ENCODE measurements around the gene CIB4.

The CIB4 gene

DNA sequence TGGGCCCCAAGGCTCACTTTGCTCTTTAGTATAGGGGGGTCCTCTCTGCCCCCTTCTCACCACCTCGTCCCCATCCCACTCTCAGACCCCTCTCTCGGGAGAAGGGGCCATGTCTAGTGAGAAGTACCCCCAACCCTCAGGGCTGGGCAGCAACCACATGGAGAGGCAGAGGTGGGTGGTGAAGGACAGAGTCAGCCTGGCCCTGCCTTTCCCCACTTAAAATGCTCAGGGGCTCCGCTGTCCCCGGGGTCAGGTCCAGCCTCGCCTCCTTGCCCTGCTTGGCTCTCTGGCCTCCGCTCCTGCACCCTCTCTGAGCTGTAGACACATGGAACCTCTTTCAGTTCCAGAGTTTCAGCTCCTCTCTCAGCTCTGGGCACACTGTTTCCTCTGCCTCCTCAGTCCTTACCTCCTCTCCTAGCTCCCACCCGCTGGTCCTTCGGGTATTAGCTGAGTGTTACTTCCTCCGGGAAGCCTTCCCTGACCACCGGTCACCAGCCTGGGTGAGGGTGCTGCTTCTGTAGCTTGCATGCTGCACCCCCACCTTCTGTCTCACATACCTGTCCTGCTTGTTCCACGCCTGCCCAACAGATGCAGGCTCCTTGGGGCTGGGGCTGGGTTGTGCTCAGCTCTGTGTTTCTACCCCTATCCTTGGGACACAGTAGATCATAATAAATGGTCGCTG is 83.8 kb downstream of the CIB4 start:
- Mint-ChIP-seq H3K36me3 (ENCODE audit: low read depth) (no peaks in the 10 kb centered on the region), H3K4me1 (ENCODE audit: low read depth) (peaks cover 3% of the 10 kb centered on the region), H3K27me3 (ENCODE audit: low read depth) (peaks cover 47% of the 10 kb centered on the region), H3K4me3 (no peak overlapping the region), H3K27ac (no peak overlapping the region), H3K9me3 (no peaks in the 10 kb centered on the region)
- no peak for DNase-seq (ENCODE audit: low spot score)

GRCh38 chr2:26556309-26557243 is 84.6 kb downstream of the CIB4 start:
- H3K36me3 Mint-ChIP-seq (ENCODE audit: low read depth), result no peaks in the 10 kb centered on the region
- H3K4me3 Mint-ChIP-seq, result no peak overlapping the region
- H3K9me3 Mint-ChIP-seq, result no peaks in the 10 kb centered on the region
- no peak overlapping the region for H3K27ac Mint-ChIP-seq
- H3K27me3 Mint-ChIP-seq (ENCODE audit: low read depth), result peaks cover 41% of the 10 kb centered on the region
- DNase-seq (ENCODE audit: low spot score), result no peak
- H3K4me1 Mint-ChIP-seq (ENCODE audit: low read depth), result no peaks in the 10 kb centered on the region

DNA sequence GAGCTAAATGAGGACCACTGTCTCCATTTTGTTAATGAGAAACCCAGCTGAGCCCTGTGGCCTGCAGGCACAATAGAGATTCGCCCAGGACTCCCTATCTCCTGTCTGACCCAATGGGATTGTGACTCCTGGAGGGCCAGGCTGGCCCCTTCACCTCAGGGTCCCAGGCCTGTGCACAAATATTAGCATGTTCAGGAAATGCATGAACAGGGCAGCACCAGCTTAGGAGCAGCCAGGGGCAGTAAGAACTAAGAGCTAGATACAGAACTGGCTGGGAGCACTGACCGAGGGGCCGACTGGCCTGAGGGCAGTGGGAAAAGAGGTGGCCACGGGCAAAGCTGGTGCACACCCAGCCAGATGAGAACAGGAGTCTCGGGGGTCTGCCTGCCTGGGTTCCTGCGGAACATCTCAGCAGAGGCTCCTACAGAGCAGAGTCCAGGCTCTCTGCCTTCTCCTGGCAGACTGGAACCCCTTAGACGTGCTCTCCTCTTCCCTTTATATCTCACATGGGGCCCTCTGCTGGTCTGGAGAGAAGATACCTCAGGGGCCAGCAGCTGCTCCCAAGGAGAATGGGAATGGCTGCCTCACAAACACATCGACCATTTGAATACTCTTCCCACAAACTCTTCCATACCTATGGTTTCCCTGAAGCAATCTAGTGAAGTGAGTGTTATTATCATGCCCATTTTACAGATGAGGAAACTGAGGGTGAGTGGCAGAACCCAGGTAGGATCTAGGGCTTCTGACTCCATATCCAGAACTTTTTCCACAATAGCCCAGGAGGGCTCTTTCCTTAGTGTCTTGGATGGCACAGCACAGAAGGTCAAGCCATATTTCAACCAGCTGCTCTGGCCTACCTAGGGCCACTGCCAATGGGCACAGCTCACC is 85.7 kb downstream of the CIB4 start:
- no peaks in the 10 kb centered on the region for H3K9me3 Mint-ChIP-seq
- H3K4me1 Mint-ChIP-seq (ENCODE audit: low read depth), result no peaks in the 10 kb centered on the region
- H3K4me3 Mint-ChIP-seq, result no peak overlapping the region
- peaks cover 32% of the 10 kb centered on the region for H3K27me3 Mint-ChIP-seq (ENCODE audit: low read depth)
- no peak overlapping the region for H3K27ac Mint-ChIP-seq
- DNase-seq (ENCODE audit: low spot score), result no peak
- no peaks in the 10 kb centered on the region for H3K36me3 Mint-ChIP-seq (ENCODE audit: low read depth)

DNA sequence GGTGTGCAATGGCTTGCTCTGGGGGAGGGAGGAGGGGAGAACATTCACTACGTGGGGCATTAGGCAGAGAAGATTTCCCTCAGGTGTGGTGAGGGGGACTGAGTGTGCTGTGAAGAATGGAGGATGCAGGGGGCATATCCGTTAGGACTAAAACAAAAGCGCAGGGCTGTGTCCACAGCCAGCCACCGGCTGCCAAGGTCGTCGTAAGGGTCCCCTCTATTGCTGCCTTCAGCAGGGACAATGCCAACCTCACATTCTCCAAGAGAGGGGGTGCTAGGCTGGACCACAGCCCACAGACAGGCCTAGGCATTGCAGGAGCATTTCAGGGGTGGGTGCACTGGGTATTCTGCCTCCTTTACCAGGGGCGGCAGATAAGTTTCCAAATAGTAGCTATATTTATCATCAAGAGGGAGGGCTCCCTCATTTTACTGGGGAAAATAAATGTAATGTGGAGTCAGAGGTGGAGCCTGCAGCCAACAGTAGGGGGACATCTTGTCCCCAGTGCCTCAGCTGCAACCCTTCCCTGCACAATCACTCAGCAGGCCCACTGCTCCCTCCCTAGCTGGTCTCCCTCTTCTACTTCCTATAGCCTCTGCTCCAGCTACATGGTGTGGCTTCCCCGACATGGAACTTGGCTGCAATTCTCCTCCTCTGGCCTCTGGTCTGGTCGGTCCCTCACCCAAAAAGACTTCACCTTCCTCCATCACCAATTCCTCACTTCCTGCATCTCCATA is 88.4 kb downstream of the CIB4 start:
- peaks cover 18% of the 10 kb centered on the region for H3K27me3 Mint-ChIP-seq (ENCODE audit: low read depth)
- H3K4me1 Mint-ChIP-seq (ENCODE audit: low read depth), result no peaks in the 10 kb centered on the region
- DNase-seq (ENCODE audit: low spot score), result no peak
- H3K36me3 Mint-ChIP-seq (ENCODE audit: low read depth), result no peaks in the 10 kb centered on the region
- no peaks in the 10 kb centered on the region for H3K9me3 Mint-ChIP-seq
- no peak overlapping the region for H3K4me3 Mint-ChIP-seq
- no peak overlapping the region for H3K27ac Mint-ChIP-seq

DNA sequence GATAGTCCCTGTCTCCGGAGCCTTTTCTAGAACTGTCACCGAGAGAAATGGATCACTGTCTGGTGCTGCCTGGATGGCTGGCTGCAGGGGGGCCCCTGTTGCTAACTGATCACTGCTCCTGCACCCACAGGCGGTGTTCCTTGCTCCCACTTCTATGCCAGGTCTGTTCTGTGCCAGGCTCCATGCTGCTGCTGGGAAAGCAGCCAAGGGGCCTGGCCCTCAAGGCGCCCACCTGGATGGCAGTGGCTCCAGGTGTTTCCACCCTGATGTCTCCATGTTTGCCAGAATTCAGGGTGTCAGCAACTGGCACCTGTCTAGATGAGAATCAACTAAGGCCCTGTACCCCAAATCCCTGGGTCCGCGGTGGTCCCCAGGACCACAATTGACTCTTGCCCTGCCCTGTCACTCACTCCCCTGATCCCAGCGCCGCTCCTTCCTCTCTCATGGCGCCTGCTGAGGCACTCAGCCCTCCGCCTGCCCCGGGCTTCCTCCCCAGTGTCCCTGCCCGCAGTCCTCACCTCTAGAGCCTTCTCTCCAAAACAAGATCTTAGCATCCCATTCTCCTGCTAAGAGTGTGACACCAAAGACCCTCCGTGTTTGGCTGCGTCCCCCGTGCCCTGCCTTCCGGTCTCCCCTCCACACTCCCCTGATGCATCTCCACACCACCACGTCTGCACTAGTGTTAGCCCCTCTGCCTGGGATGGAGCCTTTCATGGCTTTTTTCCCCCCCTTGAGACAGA is 90.7 kb downstream of the CIB4 start:
- no peak for DNase-seq (ENCODE audit: low spot score)
- no peak overlapping the region for H3K27ac Mint-ChIP-seq
- H3K4me3 Mint-ChIP-seq, result no peak overlapping the region
- no peaks in the 10 kb centered on the region for H3K36me3 Mint-ChIP-seq (ENCODE audit: low read depth)
- H3K9me3 Mint-ChIP-seq, result no peaks in the 10 kb centered on the region
- H3K27me3 Mint-ChIP-seq (ENCODE audit: low read depth), result peaks cover 25% of the 10 kb centered on the region
- H3K4me1 Mint-ChIP-seq (ENCODE audit: low read depth), result no peaks in the 10 kb centered on the region

DNA sequence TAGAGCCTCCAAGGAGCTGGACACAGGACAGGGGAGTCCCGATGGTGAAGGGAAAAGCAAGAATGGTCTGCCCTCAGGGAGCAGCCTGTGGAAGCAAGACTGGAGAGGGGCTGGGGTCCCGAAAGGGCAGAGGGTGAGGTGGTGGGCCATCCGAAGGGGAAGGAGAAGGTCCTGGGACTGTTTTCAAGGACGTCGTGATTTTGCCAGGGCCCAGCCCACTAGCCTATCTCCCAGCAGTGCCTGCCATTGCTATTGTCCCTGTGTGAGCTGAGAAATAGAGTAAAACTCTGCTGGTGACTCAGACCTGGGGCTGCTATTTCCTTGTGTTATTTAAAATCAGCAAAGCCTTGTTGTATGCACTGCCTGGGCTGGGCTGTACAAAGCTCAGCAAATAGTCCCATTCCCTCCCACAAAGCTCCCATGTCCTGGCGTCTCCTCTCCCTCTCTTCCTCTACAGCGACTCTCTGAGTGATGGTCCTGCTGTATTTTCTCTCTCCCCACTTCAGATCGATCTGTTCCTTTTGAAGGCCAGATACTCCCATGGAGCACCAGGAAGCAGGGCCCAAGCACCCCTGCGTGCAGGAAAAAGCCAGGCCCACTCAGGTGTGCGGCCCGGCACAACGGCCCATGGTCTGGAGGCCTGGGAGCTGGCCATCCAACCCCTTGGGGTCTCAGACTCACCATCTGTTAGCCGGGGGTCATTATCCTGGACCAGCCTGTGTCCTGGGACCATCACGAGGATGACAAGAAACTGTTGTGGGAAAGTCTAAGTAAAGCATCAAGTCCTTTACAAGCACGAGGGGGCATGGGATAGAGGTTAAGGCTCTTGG is 98.3 kb downstream of the CIB4 start:
- no peak overlapping the region for H3K4me3 Mint-ChIP-seq
- no peak for DNase-seq (ENCODE audit: low spot score)
- H3K27me3 Mint-ChIP-seq (ENCODE audit: low read depth), result peaks cover 17% of the 10 kb centered on the region
- H3K9me3 Mint-ChIP-seq, result no peaks in the 10 kb centered on the region
- no peak overlapping the region for H3K27ac Mint-ChIP-seq
- H3K4me1 Mint-ChIP-seq (ENCODE audit: low read depth), result no peaks in the 10 kb centered on the region
- no peaks in the 10 kb centered on the region for H3K36me3 Mint-ChIP-seq (ENCODE audit: low read depth)

DNA sequence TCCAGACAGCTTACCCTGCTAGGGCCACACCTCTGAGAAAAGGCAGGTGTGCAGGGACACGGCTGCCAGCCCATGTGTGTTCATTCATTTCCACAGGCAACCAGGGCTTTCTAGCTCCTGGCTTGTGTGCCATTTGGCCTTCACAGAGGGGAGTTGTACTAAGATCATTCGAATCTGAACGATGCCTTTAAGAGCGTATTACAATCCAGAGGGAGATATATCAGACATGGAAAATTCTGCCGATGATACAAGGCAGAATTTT is 99.0 kb downstream of the CIB4 start:
- no peaks in the 10 kb centered on the region for H3K9me3 Mint-ChIP-seq
- H3K27me3 Mint-ChIP-seq (ENCODE audit: low read depth), result peaks cover 12% of the 10 kb centered on the region
- H3K27ac Mint-ChIP-seq, result no peak overlapping the region
- DNase-seq (ENCODE audit: low spot score), result no peak
- no peaks in the 10 kb centered on the region for H3K36me3 Mint-ChIP-seq (ENCODE audit: low read depth)
- no peaks in the 10 kb centered on the region for H3K4me1 Mint-ChIP-seq (ENCODE audit: low read depth)
- no peak overlapping the region for H3K4me3 Mint-ChIP-seq

GRCh38 chr2:26541401-26542193 is 99.6 kb downstream of the CIB4 start:
- Mint-ChIP-seq H3K4me1 (ENCODE audit: low read depth) (no peaks in the 10 kb centered on the region), H3K4me3 (no peak overlapping the region), H3K27ac (no peak overlapping the region), H3K36me3 (ENCODE audit: low read depth) (no peaks in the 10 kb centered on the region), H3K9me3 (no peaks in the 10 kb centered on the region), H3K27me3 (ENCODE audit: low read depth) (peaks cover 7% of the 10 kb centered on the region)
- DNase-seq (ENCODE audit: low spot score), result no peak

- Mint-ChIP-seq H3K4me3 (no peak overlapping the region), H3K36me3 (ENCODE audit: low read depth) (no peaks in the 10 kb centered on the region), H3K27ac (no peak overlapping the region), H3K9me3 (no peaks in the 10 kb centered on the region), H3K27me3 (ENCODE audit: low read depth) (peaks cover 5% of the 10 kb centered on the region), H3K4me1 (ENCODE audit: low read depth) (no peaks in the 10 kb centered on the region)
- DNase-seq (ENCODE audit: low spot score), result no peak
These were observed 100.2 kb downstream of the CIB4 start for GRCh38 chr2:26540961-26541360.

DNA sequence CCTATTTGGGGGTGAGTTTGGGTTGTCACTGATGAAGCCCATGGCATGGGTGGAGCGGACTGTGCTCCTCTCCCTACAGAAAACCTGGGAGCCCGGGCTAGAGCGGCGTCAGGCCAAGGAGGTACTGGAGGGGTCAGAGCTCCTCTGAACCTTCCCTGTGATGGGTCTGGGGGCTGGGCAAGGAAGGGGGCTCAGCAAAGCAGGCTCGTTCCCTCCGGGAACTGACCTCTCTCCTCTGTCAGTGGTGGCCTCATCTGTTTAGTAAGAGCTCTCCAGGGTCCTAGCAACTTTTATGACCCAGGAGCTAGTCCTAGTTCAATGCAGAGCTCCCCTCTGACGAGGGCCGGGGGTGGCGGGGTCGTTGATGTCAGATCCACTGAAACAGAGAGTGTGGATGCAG is 100.9 kb downstream of the CIB4 start:
- H3K36me3 Mint-ChIP-seq (ENCODE audit: low read depth), result no peaks in the 10 kb centered on the region

DNA sequence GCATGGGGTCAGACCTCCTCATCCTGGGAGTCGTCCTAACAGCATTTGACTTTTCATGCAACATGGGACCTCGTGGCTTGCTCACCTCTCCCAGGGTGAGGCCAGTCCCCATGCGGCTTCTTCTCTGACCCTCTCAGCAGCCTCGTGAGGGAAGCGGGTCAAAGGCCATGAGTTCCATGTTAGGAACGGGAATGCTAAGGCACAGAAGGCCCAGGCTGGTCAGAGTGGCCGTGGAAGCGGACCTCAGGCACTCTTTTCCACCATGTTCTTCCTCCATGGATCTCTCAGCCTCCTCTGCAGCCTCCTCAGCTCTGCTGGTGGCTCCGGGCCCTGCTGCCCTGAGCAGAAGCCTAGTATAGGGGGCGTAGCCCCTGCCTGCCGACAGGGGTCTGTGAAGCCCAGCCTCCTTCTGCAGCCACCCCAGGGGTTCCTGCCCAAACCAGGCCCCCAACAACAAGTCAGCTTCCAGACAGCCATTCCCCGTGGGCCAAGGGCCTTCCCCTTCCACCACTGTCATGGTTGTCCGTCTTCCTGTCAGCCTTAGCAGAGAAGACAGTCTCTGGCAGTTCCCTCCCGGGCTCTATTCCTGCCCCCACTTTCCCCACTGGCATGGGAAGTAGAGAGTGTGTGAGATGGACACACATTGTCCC is 103.2 kb downstream of the CIB4 start:
- no peak for DNase-seq (ENCODE audit: low spot score)
- peaks cover 1% of the 10 kb centered on the region for H3K27me3 Mint-ChIP-seq (ENCODE audit: low read depth)
- no peaks in the 10 kb centered on the region for H3K4me1 Mint-ChIP-seq (ENCODE audit: low read depth)
- H3K27ac Mint-ChIP-seq, result no peak overlapping the region
- H3K4me3 Mint-ChIP-seq, result no peak overlapping the region
- H3K9me3 Mint-ChIP-seq, result no peaks in the 10 kb centered on the region
- no peaks in the 10 kb centered on the region for H3K36me3 Mint-ChIP-seq (ENCODE audit: low read depth)

More for the DNA sequence above, 100.9 kb downstream of the CIB4 start:
- Mint-ChIP-seq H3K27me3 (ENCODE audit: low read depth) (peaks cover 5% of the 10 kb centered on the region), H3K27ac (no peak overlapping the region), H3K4me3 (no peak overlapping the region), H3K9me3 (no peaks in the 10 kb centered on the region), H3K4me1 (ENCODE audit: low read depth) (no peaks in the 10 kb centered on the region)
- no peak for DNase-seq (ENCODE audit: low spot score)
